ENCODE measurements around the gene GHR.

Gene GHR

DNA sequence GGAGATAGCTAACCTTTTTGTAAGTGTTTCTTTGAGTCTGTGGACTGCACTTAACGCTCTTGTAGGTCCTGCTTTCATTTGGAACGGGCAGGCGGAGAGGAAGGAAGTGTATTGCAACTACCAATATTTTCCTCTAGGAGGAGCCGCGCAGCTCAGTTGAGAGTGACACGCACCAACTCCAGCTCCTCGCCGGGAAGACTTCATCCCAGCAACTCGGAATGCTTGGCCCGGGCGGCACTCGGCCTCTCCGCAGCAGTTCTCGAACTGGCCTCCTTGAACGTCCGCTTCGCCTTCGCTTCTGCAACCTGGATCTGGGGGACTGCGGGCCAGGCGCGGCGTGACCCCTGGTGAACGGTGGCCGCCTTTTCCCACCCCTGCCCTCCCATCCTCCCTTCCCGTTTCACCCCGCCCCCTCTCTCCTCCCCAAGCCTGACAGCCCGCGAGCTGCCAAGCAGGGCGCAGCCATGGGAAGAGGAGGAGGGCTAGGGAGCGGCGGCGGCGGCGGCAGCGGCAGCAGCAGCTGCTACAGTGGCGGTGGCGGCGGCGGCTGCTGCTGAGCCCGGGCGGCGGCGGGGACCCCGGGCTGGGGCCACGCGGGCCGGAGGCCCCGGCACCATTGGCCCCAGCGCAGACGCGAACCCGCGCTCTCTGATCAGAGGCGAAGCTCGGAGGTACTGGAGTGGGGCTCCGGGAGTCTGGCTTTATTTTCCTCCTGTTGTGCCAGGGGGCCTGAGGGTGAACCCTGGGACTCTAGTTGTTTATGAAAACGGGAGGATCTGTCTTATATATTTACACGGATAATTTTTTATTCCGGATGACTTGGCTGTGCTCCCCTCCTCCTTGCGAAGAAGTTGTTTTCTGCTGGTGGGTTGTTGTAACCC, at the start of gene GHR:
GHR (plus strand) TSS at position 155 of the 881 bp plus-strand sequence. CDS start 142,436 bp downstream, outside the sequence.
- DNase-seq (ENCODE audit: low read depth, low spot score) = no peak

DNA sequence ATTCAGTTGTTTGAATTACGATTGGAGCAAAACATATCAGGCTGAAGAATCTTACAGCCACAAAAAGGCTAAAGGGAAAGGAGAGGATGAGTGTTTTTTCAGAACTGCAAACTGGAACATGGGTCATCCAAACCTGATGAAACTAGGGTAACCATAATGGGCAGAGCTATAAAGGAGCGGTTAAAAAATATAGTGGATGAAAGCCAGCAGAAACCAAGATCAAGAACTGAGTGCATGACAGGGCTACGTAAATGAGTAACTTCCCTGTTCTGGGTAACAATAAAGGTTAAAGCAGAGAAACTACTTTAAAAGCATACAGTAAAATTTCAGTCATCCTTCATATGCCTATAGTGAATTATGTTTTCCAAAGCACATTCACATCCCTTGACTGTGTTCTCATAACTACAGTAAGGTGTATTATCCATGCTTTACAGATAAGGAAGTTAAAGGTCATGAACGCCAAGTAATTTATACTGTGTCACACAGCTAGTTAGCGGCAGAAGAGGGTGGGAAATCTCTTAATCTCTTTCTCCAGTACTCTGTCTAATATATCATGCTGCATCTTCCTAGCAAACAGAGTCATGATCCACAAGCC, 48.5 kb upstream of the GHR start:
- no peak for DNase-seq (ENCODE audit: low read depth, low spot score)

DNA sequence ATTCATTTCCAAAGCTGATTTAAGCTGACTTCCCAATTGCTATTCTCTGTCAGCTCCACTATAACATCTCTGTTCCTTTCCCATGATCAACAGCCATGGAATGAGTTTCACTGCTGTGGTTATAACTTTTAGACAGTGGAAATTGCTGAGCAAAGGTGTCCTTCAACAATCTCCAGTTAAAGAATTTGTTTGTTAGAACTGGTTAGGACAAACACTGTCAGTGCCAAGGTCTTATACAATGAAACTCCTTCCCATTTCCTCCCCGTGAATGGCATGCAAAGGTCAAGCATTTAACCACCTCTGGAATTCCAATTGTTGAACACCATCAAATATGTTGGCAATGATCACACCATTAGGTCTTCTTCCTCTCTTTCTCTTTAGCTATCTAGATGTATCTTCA, 45.7 kb upstream of the GHR start:
- no peak for DNase-seq (ENCODE audit: low read depth, low spot score)

DNA sequence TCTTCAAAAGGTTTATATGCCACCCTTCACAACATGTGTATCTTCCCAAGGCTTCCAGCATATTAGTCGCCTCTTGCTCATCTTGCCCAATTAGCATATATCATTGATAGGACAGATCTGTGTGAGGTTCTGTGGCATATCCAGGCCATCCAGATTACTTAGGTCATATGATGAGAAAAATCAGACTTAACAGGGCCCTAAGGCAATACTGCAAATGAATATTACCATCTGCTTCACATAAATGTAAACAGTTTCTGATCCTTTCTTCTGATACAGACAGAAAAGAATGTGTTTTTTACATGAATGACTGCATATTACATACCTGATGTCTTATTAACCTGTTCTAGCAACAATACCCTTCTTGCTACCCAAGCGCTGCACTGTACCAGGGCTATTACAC, 41.3 kb upstream of the GHR start:
- no peak for DNase-seq (ENCODE audit: low read depth, low spot score)

DNA sequence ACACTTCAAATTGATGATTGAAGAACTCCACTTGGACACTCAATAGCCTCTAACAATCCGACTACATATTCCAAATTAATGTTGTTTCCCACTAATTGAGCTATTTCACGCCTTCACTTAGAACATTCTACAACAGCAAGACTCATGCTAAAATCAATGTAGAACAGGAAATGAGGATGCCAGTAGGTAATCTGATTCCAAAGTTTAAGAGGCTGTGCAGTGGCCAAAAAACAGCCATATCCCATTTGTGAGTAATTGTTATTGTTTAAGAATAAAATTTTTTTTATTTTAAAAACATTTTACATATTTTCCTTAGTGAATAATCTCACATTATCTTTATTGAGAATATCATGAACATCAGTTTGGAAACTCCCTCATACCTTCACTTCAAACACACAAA, 35.7 kb upstream of the GHR start:
- no peak for DNase-seq (ENCODE audit: low read depth, low spot score)

DNA sequence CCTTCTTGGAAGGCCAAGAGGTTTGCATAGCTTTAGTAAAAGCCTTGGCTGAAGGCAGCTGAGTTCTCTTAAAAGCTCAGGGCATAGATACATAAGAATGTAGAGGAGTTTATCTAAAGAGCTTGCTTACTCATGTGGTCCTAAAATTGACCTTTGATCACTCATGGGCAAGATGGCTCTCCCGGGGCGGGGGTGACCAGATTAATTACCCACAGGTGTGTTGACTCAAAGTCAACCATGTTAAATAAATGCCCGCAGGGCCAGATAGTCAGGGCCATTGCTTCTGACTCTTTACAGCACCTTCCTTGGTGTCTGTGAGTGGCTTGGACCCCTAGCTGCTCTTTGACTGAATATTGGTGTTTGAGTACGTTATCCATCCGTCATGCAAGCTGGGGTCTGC, 33.1 kb upstream of the GHR start:
- no peak for DNase-seq (ENCODE audit: low read depth, low spot score)

DNA sequence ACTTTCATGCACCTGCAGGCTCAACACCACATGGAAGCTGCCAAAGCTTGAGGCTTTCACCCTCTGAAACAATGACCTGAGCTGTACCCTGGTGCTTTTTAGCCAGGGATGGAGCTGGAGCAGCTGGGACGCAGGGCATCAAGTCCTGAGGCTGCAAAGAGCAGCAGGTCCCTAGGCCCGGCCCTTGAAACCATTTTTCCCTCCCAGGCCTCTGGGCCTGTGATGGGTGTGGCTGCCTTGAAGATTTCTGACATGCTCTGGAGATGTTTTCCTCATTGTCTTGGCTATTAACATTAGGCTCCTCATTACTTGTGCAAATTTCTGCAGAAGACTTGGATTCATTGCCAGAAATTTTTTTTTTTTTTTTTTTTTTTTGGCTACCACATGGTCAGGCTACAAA, 30.3 kb upstream of the GHR start:
- no peak for DNase-seq (ENCODE audit: low read depth, low spot score)

DNA sequence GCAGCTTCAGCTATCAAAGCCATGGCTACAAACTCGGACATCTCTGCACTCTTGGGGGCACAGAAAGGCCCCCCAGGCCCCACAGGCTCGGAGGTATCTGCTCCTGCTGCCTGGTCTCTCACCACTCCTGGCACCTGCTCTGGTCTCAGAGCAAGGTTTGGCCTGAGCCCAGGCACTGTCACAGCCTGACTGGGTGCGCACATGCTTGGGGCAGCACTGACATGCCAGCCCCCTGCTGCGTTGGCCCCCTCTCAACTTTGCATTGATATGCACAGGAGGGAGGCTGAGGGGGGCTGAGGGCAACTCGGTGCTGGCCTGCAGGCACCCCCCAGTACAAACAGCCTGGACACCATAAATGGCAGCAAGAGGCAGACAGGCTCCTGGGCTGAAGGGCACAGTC, 27.1 kb upstream of the GHR start:
- DNase-seq (ENCODE audit: low read depth, low spot score) = no peak

DNA sequence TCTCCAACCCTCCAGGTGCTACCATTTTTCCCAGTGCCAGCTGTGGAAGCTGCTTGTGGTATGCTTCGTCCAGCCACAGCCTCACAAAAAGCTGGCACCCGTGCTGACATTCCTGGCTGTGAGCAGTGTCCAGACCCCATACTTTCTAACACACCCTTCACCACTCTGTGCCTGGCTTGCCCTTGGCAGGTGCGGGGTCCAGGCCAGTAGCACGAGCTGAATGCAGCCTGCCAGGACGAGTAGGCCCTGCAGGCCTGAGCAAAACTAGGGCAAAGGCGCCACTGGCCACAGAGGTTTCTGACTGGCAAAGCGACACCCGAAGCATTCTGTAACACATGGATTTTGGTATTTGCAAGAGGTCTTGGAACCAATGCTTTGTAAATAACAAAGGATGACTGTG, 26.0 kb upstream of the GHR start:
- DNase-seq (ENCODE audit: low read depth, low spot score) = no peak

DNA sequence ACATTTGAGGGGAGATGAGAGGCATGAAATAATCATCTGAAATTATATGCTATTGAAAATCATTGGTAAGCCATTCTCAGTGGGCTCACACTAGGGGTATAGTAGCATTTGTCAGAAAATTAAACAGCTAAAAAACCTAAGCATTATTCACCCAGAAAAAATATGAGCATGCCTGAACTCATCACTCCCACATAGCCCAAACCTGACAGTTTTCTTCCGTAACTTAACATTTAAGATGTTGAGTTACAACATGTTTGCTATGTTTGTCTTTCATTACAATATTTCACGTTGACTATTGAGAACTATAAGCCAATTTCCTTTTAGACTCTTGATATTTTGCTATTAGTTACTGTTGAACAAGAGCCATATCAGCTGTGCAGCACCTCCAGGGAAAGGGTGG, 23.5 kb upstream of the GHR start:
- no peak for DNase-seq (ENCODE audit: low read depth, low spot score)

DNA sequence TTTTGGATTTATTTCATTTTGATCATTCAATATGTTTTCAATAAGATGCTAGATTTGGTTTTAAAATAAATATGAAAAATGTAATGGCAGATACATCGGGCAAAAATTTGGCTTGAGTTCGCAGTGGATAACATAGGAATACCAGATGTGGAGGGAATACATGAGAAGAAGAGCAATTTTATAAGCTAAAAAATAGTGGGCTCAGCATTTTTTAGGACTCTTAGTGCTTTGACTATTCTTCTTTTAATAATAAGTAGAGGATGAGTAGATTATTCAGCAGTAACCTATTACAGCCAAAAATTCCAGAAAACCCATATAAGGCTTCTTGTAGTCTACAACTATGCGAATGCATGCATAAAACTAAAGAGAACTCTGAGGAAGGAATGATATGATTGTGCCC, 22.8 kb upstream of the GHR start:
- no peak for DNase-seq (ENCODE audit: low read depth, low spot score)

DNA sequence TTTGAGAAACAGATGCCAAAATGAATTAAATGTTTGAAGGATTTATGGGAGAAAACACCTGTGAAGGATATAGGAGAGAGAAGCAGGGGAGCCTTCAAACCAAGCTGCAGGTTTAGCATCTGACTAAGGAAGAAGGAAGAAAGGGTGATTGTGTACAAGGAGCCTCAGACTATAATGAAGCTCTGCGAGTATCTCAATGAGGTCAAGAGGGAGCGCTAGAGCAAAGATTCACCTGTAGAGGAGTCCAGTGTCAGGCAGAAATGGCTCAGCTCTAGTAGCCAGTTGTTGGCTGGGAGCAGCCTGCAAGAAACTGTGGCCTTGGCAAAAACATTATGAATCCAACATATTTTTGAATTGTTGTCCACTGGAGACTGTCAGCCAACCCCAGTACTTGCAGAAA, 20.0 kb upstream of the GHR start:
- no peak for DNase-seq (ENCODE audit: low read depth, low spot score)

DNA sequence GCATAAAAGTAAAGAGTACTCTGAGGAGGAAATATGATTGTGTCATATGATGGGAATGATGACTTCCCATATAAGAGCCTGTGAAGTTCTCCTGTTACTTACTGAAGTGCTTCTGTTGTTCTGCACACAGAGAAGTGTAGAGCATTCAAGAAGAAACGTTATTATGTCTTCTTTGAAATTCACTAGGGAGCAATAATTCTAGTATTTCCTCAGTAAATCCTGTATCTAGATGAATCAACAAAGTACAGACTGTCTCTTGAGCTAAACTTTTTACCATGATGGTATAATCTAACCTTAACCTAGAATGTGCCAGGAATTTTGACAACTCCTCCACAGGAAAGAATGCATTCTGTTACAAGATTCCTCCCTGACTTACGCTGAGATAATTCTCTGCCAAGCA, 18.9 kb upstream of the GHR start:
- DNase-seq (ENCODE audit: low read depth, low spot score) = no peak

DNA sequence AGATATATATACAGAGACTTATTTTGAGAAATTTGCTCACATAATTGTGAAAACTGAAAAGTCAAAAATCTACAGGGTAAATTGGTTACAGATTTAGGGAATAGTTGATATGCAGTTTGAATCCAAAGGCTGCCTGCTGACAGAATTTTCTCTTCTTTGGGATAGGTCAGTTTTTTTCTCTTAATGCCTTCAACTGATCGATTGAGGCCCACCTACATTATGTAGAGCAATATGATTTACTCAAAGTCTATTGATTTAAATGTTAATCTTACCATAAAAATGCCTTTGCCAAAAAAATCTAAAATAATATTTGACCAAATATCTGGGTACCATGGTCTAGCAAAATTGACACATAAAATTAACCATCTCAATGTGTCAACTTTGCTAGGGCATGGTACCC, 3.9 kb upstream of the GHR start:
- DNase-seq (ENCODE audit: low read depth, low spot score) = no peak

DNA sequence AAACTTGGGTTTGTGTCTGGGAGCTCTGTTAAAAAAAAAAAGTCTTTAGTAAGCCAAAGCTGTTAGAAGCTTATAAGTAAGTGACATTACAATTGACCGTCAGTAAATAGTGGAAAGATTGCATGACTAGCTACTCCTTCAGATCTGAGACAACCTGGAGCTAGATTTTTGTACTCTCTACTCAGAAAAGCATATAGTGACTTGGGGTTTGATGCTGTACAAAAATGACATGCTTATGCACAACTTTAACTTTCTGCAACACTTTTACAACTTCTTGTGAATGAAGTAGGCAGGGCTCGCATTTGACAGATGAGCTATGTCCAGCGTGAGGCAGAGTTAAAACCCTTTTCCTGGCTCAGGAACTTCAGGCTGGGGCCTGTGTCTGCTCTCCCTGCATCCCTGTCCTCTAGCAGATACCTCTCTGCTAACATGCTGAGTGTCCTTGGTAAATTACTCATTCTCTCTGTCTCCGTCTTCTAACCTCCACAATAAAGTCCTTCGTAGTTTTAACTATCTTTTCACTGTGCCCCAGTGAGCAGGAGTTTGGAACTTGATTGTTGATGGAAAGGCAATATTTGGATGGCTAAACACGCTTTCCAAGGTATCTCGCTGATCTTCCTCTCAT, 471 bp upstream of the GHR start:
- no peak for DNase-seq (ENCODE audit: low read depth, low spot score)

DNA sequence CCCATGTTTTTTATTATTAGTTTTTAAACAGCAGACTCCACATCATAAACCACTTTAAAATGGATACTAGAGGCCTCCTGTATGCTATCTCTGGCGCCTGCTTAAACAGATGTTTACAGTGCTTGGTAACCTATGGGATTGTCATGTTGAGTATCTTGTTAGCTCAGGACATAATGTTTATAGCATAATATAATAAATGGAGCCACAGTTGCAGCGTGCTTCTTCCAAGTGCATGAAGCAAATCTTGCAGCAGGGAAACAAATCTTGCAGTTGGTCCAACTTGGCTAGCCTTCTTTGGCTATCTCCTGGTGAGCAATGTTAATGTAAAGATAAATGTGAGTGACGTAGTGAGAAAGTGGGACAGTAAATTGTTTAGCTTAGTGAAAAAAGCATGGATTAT, 2.8 kb downstream of the GHR start:
- DNase-seq (ENCODE audit: low read depth, low spot score) = no peak

DNA sequence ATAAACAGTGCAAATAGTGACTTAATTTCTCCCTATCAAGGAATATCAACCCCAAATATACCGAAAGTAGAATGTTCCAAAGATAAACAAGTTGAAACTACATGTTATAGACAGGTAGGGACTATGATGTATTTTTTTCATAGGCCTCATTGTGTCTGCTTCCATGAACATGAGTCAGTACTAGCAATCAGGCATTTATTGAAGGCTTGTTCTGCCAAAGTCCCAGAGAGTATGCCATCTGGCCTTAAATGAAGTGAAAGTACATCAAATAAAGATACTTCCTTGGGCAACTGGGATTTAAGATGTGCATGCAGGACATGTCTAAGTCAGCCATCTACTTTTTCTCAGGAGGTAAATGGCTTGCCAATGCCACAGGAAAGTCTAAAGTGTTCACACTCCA, 6.5 kb downstream of the GHR start:
- no peak for DNase-seq (ENCODE audit: low read depth, low spot score)

DNA sequence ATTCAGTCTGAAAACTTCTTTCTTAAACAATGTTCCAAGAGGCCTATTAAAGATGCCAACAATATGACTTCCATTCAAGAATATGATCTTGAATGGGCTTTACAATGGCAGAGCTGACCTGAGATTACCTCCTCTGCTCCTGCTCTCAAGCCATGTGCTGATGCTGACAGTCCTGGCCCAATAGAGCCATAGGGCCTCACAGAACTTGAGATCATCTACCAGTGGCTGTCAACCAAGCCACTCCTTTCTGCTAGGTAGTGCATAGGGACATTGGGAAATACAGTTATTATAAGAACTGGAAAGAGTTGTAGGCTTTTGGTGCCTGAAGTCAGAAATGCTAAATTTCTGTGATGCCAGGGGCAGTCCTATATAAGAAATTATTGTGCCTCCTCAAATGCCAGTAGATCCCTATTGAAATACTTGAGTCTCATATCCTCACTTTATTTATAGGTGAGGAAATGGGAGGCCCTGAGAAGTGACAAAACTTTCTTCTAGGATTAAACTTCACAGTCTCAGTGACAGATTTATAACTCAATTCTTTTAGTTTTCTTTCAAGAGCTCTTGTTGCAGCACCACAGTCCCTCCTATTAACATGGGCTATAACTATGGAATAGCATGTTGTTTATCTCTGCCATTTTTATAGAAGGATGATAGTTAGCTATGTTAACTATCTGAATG, 10.9 kb downstream of the GHR start:
- no peak for DNase-seq (ENCODE audit: low read depth, low spot score)

DNA sequence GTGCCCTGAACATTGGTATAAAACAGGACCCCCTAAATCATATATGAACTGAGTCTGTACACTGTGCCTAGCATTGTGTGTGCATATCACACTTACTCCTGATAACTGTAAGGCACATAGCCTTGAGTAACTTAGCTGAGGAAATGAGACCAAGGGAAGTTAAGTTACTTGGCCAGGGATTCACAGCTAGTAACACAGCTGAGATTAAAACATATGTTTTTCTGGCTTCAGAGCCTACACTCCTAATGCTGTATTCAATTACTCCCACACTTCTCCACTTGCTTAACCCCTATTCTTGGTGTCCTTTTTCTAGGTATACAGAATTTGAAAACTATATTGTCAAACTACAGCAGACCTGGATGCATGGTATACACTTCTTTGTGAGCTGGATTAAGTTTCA, 12.8 kb downstream of the GHR start:
- DNase-seq (ENCODE audit: low read depth, low spot score) = no peak

DNA sequence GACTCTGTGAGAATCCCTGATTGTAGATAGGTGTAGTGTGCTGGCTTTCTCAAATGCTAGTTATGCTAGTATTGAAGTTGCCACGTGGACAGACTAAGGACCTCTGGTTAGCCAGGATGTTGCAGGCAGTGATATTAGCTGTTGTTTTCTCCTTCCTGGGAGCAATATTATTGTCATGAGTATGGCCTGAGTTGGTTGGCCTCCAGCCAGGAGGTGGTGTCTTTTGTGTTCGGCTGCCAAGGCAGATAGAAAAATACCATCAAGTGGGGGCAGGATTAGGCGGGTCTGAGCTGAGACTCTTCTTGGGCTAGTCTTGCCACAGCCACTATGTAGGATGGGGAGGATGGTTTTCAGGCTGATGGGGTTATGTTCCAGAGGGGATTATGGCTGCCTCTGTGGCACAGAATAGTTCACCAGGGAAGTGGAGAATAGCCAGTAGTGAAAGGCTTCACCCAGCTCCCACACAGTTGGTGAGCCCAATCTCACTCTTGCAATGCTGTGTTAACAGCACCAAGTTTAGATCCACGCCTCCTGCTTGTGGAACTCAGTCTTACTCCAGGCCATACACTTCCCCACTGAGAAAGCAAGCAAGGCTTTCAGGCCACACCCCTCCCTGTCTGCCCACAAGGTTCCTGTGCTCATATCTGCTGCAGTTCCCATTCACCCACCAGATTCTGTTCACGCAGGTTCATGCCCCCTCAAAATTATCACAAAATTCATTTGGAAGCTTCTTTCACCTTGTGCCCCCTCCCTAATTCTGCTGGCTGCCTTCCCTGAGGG, 31.2 kb downstream of the GHR start:
- no peak for DNase-seq (ENCODE audit: low read depth, low spot score)

DNA sequence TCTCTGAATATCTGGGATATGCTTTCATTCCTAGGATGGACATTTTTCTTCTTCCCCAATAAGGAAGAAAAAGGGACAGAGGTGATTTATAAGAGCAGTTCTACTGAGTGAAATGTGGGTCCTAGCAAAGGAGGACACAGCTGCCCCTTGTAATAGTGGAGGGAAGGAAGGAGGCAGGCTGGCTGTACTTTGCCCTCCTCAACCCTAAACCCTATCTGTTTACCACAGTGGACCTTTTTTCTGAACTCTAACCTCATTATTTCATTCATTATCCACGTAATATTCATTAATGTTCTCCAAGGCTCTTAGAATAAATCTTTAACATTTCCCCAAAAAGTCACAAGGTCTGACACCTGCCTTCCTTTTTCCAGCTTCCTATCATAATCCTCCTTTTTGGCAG, 37.8 kb downstream of the GHR start:
- no peak for DNase-seq (ENCODE audit: low read depth, low spot score)

DNA sequence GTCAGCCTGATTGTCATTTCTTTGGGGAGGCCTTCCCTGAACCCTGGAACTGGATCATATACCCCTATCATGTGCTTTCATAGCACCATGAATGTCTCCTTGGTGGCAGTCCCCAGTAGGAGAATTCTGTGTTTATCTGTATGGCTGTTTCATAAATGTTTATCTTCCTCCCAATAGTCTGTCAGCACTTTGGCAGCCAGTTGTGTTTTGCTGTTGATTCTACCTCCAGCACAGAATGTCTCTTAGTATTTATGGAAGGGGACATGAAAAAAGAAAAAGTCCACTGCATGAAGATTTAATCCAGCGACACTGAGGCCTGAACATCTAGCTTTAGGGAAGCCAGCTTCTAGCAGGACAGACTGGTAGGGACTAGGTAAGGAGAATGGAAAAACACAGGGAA, 38.3 kb downstream of the GHR start:
- DNase-seq (ENCODE audit: low read depth, low spot score) = no peak
